IMR-90 (cell line): ENCODE results near the gene TBX1. TPM values are rescaled to one million over a fixed set of nuclear protein-coding genes. Genes with fewer than 3 reads are reported as not detected.

Experiments
- ATAC-seq: fragments of 200-7000 bp; cut with Tn5 transposase; 2 replicates; pipeline ENCODE4 v1.9.1; 2020; ENCODE audit warnings: low read depth, mild to moderate bottlenecking, moderate library complexity
- BruUV-seq: library from RNA; stranded (reverse); fragments of 400-500 nt; replicated peaks from 2 replicates; lab custom pipeline; 2021; lab: Mats Ljungman, UMichigan
- CTCF ChIA-PET: fragments of 300-600 bp; formaldehyde crosslinking; extraction: SDS; loops from one replicate; lab custom pipeline; 2021; ENCODE audit warnings: antibody characterized with exemption; lab: Yijun Ruan, JAX
- POLR2A ChIA-PET: fragments of 300-600 bp; sonication (Branson Sonifier 250); formaldehyde crosslinking; loops from one replicate; lab custom pipeline; 2022; ENCODE audit warnings: antibody characterized with exemption; ENCODE audit not compliant: unreplicated experiment; lab: Charles Lee
- DNase-seq: peaks from one replicate; pipeline ENCODE4 v3.0.0; 2013
- H2AFZ ChIP-seq: replicated peaks from 2 replicates; pipeline ENCODE3; 2013; ENCODE audit warnings: low read length, mild to moderate bottlenecking; ENCODE audit not compliant: poor library complexity
- H2AK5ac ChIP-seq: 2 replicates; pipeline ENCODE4 v1.6.1; 2013; ENCODE audit warnings: low read depth, low read length, inconsistent platforms
- H2AK9ac ChIP-seq: replicated peaks from 2 replicates; pipeline ENCODE3; 2013; ENCODE audit warnings: mild to moderate bottlenecking, low read depth, low read length, moderate library complexity; ENCODE audit not compliant: poor library complexity
- H2BK120ac ChIP-seq: 2 replicates; pipeline ENCODE4 v1.6.1; 2013; ENCODE audit warnings: low read depth, low read length, inconsistent platforms
- H2BK15ac ChIP-seq: 3 replicates; pipeline ENCODE4 v1.6.1; 2013; ENCODE audit warnings: low read depth, low read length, inconsistent platforms
- H2BK20ac ChIP-seq: 2 replicates; pipeline ENCODE4 v1.6.1; 2013; ENCODE audit warnings: low read depth, mild to moderate bottlenecking, inconsistent platforms, low read length, moderate library complexity
- H2BK5ac ChIP-seq: 2 replicates; pipeline ENCODE4 v1.6.1; 2013; ENCODE audit warnings: mild to moderate bottlenecking, low read depth, low read length, inconsistent platforms; ENCODE audit not compliant: poor library complexity, severe bottlenecking
- H3K14ac ChIP-seq: replicated peaks from 2 replicates; pipeline ENCODE4 v1.6.1; 2013; ENCODE audit warnings: low read depth, low read length, inconsistent platforms
- H3K18ac ChIP-seq: 2 replicates; pipeline ENCODE4 v1.6.1; 2013; ENCODE audit warnings: low read depth, low read length, control low read depth
- H3K23ac ChIP-seq: 2 replicates; pipeline ENCODE4 v1.6.1; 2013; ENCODE audit warnings: low read depth, low read length, inconsistent platforms
- H3K27ac ChIP-seq: 2 replicates; pipeline ENCODE4 v1.5.1; 2013; ENCODE audit warnings: mild to moderate bottlenecking, control low read depth, low read length; ENCODE audit not compliant: insufficient read depth
- H3K27me3 ChIP-seq: 2 replicates; pipeline ENCODE4 v1.6.1; 2013; ENCODE audit warnings: low read length; ENCODE audit not compliant: control insufficient read depth, insufficient read depth
- H3K36me3 ChIP-seq: 2 replicates; pipeline ENCODE4 v1.6.1; 2013; ENCODE audit warnings: low read length, mixed read lengths; ENCODE audit not compliant: control insufficient read depth, insufficient read depth
- H3K4ac ChIP-seq: 2 replicates; pipeline ENCODE4 v1.6.1; 2013; ENCODE audit warnings: low read depth, low read length, inconsistent platforms
- H3K4me1 ChIP-seq: 2 replicates; pipeline ENCODE4 v1.6.1; 2013; ENCODE audit warnings: low read length, mixed read lengths; ENCODE audit not compliant: control insufficient read depth, insufficient read depth
- H3K4me2 ChIP-seq: 2 replicates; pipeline ENCODE4 v1.6.1; 2013; ENCODE audit warnings: low read depth, mild to moderate bottlenecking, control low read depth, low read length, moderate library complexity
- H3K4me3 ChIP-seq: 2 replicates; pipeline ENCODE4 v1.5.1; 2013; ENCODE audit warnings: low read depth, mild to moderate bottlenecking, control low read depth, low read length, moderate library complexity; ENCODE audit not compliant: insufficient read depth
- H3K56ac ChIP-seq: 2 replicates; pipeline ENCODE4 v1.6.1; 2013; ENCODE audit warnings: low read length, inconsistent platforms; ENCODE audit not compliant: insufficient read depth; ENCODE audit errors: extremely low read depth
- H3K79me1 ChIP-seq, 2 experiments: 2 replicates each; pipeline ENCODE4 v1.6.1; 2013; ENCODE audit warnings: low read length in 2 of 2, inconsistent platforms in 1 of 2, low read depth in 1 of 2
- H3K9ac ChIP-seq: 2 replicates; pipeline ENCODE4 v1.6.1; 2013; ENCODE audit warnings: low read depth, low read length, control low read depth
- H3K9me1 ChIP-seq: 2 replicates; pipeline ENCODE4 v1.6.1; 2013; ENCODE audit warnings: low read length, inconsistent platforms; ENCODE audit not compliant: insufficient read depth
- H3K9me3 ChIP-seq: 2 replicates; pipeline ENCODE4 v1.6.1; 2013; ENCODE audit warnings: low read length; ENCODE audit not compliant: control insufficient read depth, insufficient read depth
- H4K20me1 ChIP-seq: 2 replicates; pipeline ENCODE4 v1.6.1; 2013; ENCODE audit warnings: low read length, inconsistent platforms; ENCODE audit not compliant: insufficient read depth
- H4K5ac ChIP-seq: 2 replicates; pipeline ENCODE4 v1.6.1; 2013; ENCODE audit warnings: mild to moderate bottlenecking, low read depth, low read length, control low read depth
- H4K8ac ChIP-seq, 2 experiments: 2 replicates each; pipeline ENCODE4 v1.6.1; 2013; ENCODE audit warnings: low read depth in 2 of 2, low read length in 2 of 2, control low read depth in 1 of 2, inconsistent platforms in 1 of 2
- H4K91ac ChIP-seq: 2 replicates; pipeline ENCODE4 v1.6.1; 2013; ENCODE audit warnings: low read depth, low read length, inconsistent platforms; ENCODE audit not compliant: insufficient read depth
- BHLHE40 ChIP-seq: fragments of 150-350 bp; IDR thresholded peaks from 2 replicates; pipeline ENCODE4 v1.6.1; 2016; ENCODE audit warnings: mild to moderate bottlenecking, low read depth, low read length
- SMC3 ChIP-seq: fragments of 150-350 bp; IDR thresholded peaks from 2 replicates; pipeline ENCODE4 v1.6.1; 2016; ENCODE audit warnings: low read depth, mild to moderate bottlenecking, antibody characterized with exemption, low read length, moderate library complexity
- WGBS, 2 experiments: methylation state at CpG; one replicate each; pipeline versions ENCODE4 v1.1.5 to v1.1.7; 2013; ENCODE audit warnings: missing lambda C conversion rate in 2 of 2; ENCODE audit not compliant: insufficient read length in 1 of 2; ENCODE audit errors: extremely low coverage in 2 of 2; 5-methylcytosine and 5-hydroxymethylcytosine counted together
- dilution Hi-C: fragments of 300-500 bp; cut with HindIII; formaldehyde crosslinking; loops from one replicate; pipeline ENCODE4 v1.14.3; 2018; ENCODE audit warnings: low sequenced_read_pairs; ENCODE audit not compliant: unreplicated experiment
- in situ Hi-C: fragments of 300-500 bp; cut with MboI; formaldehyde crosslinking; loops from 3 replicates; pipeline ENCODE4 v1.14.3; 2019; ENCODE audit warnings: low sequenced_read_pairs, inconsistent platforms, mixed read lengths
- intact Hi-C: fragments of 100-400 bp; cut with micrococcal nuclease; formaldehyde crosslinking; loops from 2 replicates; pipeline ENCODE4 v1.10.0; 2022
- polyA plus RNA-seq, 3 experiments: library from polyadenylated mRNA; depleted of rRNA; stranded (reverse); fragments of >200 nt; gene quantifications; 2 replicates each; pipeline ENCODE4 v1.2.3, GENCODE V29; 2012; ENCODE audit warnings: low replicate concordance in 1 of 3
- total RNA-seq: library from RNA; depleted of rRNA; stranded (reverse); fragments of >200 nt; gene quantifications from 2 replicates; pipeline ENCODE4 v1.2.3, GENCODE V29; 2012

Gene TBX1
- total and polyA plus RNA-seq, 2 of the 4 experiments (the other 2 are of a cell fraction): 0.03 TPM; not detected in 1

DNA sequence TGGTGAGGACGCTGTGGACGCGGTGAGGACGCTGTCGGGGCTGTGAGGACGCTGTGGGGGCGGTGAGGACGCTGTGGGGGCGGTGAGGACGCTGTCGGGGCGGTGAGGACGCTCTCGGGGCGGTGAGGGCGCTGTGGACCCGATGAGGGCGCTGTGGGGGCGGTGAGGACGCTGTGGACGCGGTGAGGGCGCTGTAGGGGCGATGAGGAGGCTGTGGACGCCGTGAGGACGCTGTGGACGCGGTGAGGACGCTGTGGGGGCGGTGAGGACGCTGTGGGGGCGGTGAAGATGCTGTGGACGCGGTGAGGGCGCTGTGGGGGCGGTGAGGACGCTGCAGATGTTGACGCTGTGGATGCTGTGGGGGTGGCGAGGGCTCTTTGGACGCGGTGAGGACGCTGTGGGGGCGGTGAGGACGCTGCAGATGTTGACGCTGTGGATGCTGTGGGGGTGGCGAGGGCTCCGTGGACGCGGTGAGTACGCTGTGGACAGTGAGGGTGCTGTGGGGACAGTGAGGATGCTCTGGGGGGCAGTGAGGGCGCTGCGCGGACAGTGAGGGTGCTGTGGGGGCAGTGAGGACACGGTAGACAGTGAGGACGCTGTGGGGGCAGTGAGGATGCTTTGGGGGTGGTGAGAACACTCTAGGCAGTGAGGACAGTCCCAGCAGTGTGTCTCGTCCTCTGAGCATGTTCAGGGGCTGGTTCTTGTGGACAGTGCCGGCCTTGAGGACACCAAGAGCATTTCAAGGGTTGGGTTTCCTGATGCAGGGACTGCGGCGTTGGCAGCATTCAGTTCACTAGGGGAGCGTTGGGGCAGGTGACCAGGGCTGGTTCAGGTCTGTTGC lies 33.0 kb upstream of the TBX1 start:
- intact Hi-C loops: no loop called here
- H4K8ac ChIP-seq: no peak overlapping the region
- H4K5ac ChIP-seq: no peak overlapping the region
- no peak overlapping the region for H3K27ac ChIP-seq
- POLR2A ChIA-PET: no interaction called here
- H3K4me2 ChIP-seq: no peak overlapping the region
- H2BK5ac ChIP-seq: no peak overlapping the region
- DNase-seq: no peak
- H3K9me1 ChIP-seq: no peaks in the 10 kb centered on the region
- TF ChIP-seq SMC3 (no peak), BHLHE40 (no peak)
- no peak overlapping the region for H2AK9ac ChIP-seq
- H3K4ac ChIP-seq: no peak overlapping the region
- H3K23ac ChIP-seq: no peak overlapping the region
- 68% methylated on average over 41 of the region's 61 CpGs; no CpG with 5 or more reads in 1 of the 2 experiments for WGBS, 2 experiments
- no peak overlapping the region for H4K91ac ChIP-seq
- no peak overlapping the region for H3K56ac ChIP-seq
- ATAC-seq: no peak
- peaks cover 6% of the 10 kb centered on the region; the same call in 1 of the 2 replicates for H4K20me1 ChIP-seq
- dilution Hi-C loops: no loop called here
- no peaks in the 10 kb centered on the region for H3K9me3 ChIP-seq
- H3K4me3 ChIP-seq: no peak overlapping the region
- no peak overlapping the region for H3K18ac ChIP-seq
- peaks cover 5% of the 10 kb centered on the region; the same call in 1 of the 2 replicates for H3K36me3 ChIP-seq
- no peak overlapping the region for H3K14ac ChIP-seq
- BruUV-seq: no TSS peak
- peak overlapping the region; percentile 32 for H2AFZ ChIP-seq
- peaks cover 22% of the 10 kb centered on the region; the same call in 1 of the 2 replicates for H3K27me3 ChIP-seq
- no peak overlapping the region for H3K9ac ChIP-seq
- no peak overlapping the region for H2BK20ac ChIP-seq
- peak overlapping the region; percentile 28; the same call in 1 of the 2 replicates for H2AK5ac ChIP-seq
- CTCF ChIA-PET: no interaction called here
- no peak overlapping the region for H2BK120ac ChIP-seq
- no peaks in the 10 kb centered on the region for H3K79me1 ChIP-seq
- no peaks in the 10 kb centered on the region; the same call in none of the 2 replicates for H3K4me1 ChIP-seq
- no peak overlapping the region for H2BK15ac ChIP-seq
- in situ Hi-C loops: no loop called here
